Caco-2 (cell line): ENCODE data around the gene AAK1. TPM values are rescaled to one million over a fixed set of nuclear protein-coding genes. Genes with fewer than 3 reads are reported as not detected.

ENCODE experiments used
- BruUV-seq: library from RNA; stranded (reverse); fragments of 400-500 nt; replicated peaks from 2 replicates; lab custom pipeline; 2021; lab: Mats Ljungman, UMichigan
- CTCF ChIA-PET: fragments of 300-600 bp; sonication (Branson Sonifier 250); formaldehyde crosslinking; loops from one replicate; lab custom pipeline; 2022; ENCODE audit warnings: antibody characterized with exemption; lab: Charles Lee
- POLR2A ChIA-PET: fragments of 300-600 bp; sonication (Branson Sonifier 250); formaldehyde crosslinking; loops from one replicate; lab custom pipeline; 2022; ENCODE audit warnings: antibody characterized with exemption; lab: Charles Lee
- DNase-seq, 2 experiments: peaks; one replicate each; pipeline versions ENCODE4 v3.0.0 to v3.0.0-alpha.2; 2020 to 2022
- H3K27me3 ChIP-seq: replicated peaks from 2 replicates; pipeline ENCODE4 v1.6.0; 2011; ENCODE audit warnings: low read length; ENCODE audit not compliant: control insufficient read depth, insufficient read depth
- H3K36me3 ChIP-seq: 2 replicates; pipeline ENCODE4 v1.5.1; 2011; ENCODE audit warnings: low read length; ENCODE audit not compliant: control insufficient read depth, insufficient read depth
- H3K4me1 ChIP-seq: fragments of 250-450 bp; sonication (Bioruptor Pico); 2 replicates; pipeline ENCODE4 v1.5.1; 2020; ENCODE audit warnings: mild to moderate bottlenecking
- H3K4me3 ChIP-seq: 2 replicates; pipeline ENCODE4 v1.5.1; 2011; ENCODE audit warnings: low read depth, mild to moderate bottlenecking, control low read depth, low read length
- H3K9me3 ChIP-seq: fragments of 250-450 bp; sonication (Bioruptor Pico); 2 replicates; pipeline ENCODE4 v1.5.1; 2020; ENCODE audit warnings: mild to moderate bottlenecking, moderate library complexity
- H3K27ac Mint-ChIP-seq: one replicate; pipeline ENCODE4 v1.8.0; 2022; ENCODE audit warnings: mixed read lengths; ENCODE audit not compliant: unreplicated experiment
- H3K27me3 Mint-ChIP-seq: one replicate; pipeline ENCODE4 v1.8.0; 2022; ENCODE audit warnings: mixed read lengths; ENCODE audit not compliant: insufficient read depth, unreplicated experiment
- H3K36me3 Mint-ChIP-seq: one replicate; pipeline ENCODE4 v1.8.0; 2022; ENCODE audit warnings: mild to moderate bottlenecking, mixed read lengths; ENCODE audit not compliant: insufficient read depth, unreplicated experiment
- H3K4me1 Mint-ChIP-seq: one replicate; pipeline ENCODE4 v1.8.0; 2022; ENCODE audit warnings: low read depth, mixed read lengths; ENCODE audit not compliant: unreplicated experiment
- H3K4me3 Mint-ChIP-seq: one replicate; pipeline ENCODE4 v1.8.0; 2022; ENCODE audit warnings: mild to moderate bottlenecking, moderate library complexity, mixed read lengths; ENCODE audit not compliant: unreplicated experiment
- H3K9me3 Mint-ChIP-seq: one replicate; pipeline ENCODE4 v1.8.0; 2022; ENCODE audit warnings: mixed read lengths; ENCODE audit not compliant: unreplicated experiment
- CTCF ChIP-seq, 2 experiments: fragments of 200-600 bp in 1 of 2; IDR thresholded peaks; 1 replicate in 1 of 2; 2 replicates in 1 of 2; pipeline versions ENCODE4 v1.5.1 to v1.8.0; 2011 to 2022; ENCODE audit warnings: antibody characterized with exemption in 1 of 2, control low read depth in 1 of 2, inconsistent platforms in 1 of 2, low read depth in 1 of 2, low read length in 1 of 2, mild to moderate bottlenecking in 1 of 2, moderate library complexity in 1 of 2; ENCODE audit not compliant: insufficient read depth in 1 of 2, severe bottlenecking in 1 of 2, unreplicated experiment in 1 of 2
- intact Hi-C: fragments of 100-400 bp; cut with micrococcal nuclease; formaldehyde crosslinking; loops from one replicate; pipeline ENCODE4 v1.10.0; 2022; ENCODE audit not compliant: unreplicated experiment
- total RNA-seq: library from RNA; stranded (reverse); gene quantifications from 2 replicates; pipeline ENCODE4 v1.2.3, GENCODE V29; 2022

Gene AAK1
- total RNA-seq, 1 experiment from 2014 or later = 39.7 TPM

GRCh38 chr2:69453475-69454129 is 189.9 kb downstream of the AAK1 start:
- Histone ChIP-seq H3K4me1 (peaks cover 48% of the 10 kb centered on the region), H3K9me3 (no peaks in the 10 kb centered on the region), H3K36me3 (no peaks in the 10 kb centered on the region), H3K27me3 (no peaks in the 10 kb centered on the region), H3K4me3 (no peak overlapping the region)
- ChIA-PET POLR2A (no interaction called here), CTCF (no interaction called here)
- peaks cover 4% of the 10 kb centered on the region for H3K36me3 Mint-ChIP-seq
- no peak overlapping the region for H3K4me3 Mint-ChIP-seq
- no peaks in the 10 kb centered on the region for H3K9me3 Mint-ChIP-seq
- no peak for DNase-seq
- no TSS peak for BruUV-seq
- no peak overlapping the region for H3K27ac Mint-ChIP-seq
- TF ChIP-seq CTCF (IDR thresholded peaks at IDR 0.05; ENCODE audit: insufficient read depth in 1 of 2, low read depth in 1 of 2, low read length in 1 of 2, severe bottlenecking in 1 of 2, unreplicated experiment in 1 of 2) = no peak
- intact Hi-C loops = no loop called here
- H3K27me3 Mint-ChIP-seq = no peaks in the 10 kb centered on the region
- peaks cover 19% of the 10 kb centered on the region for H3K4me1 Mint-ChIP-seq

- Mint-ChIP-seq H3K9me3 (no peaks in the 10 kb centered on the region), H3K27ac (peak overlapping the region; percentile 67), H3K4me3 (no peak overlapping the region), H3K27me3 (no peaks in the 10 kb centered on the region), H3K36me3 (peaks cover 4% of the 10 kb centered on the region), H3K4me1 (peaks cover 28% of the 10 kb centered on the region)
- TF ChIP-seq CTCF (IDR thresholded peaks at IDR 0.05; ENCODE audit: insufficient read depth in 1 of 2, low read depth in 1 of 2, low read length in 1 of 2, severe bottlenecking in 1 of 2, unreplicated experiment in 1 of 2) = no peak
- peaks cover 48% of the 10 kb centered on the region for H3K4me1 ChIP-seq
- H3K4me3 ChIP-seq = no peak overlapping the region
- no peaks in the 10 kb centered on the region for H3K9me3 ChIP-seq
- BruUV-seq = no TSS peak
- no peaks in the 10 kb centered on the region for H3K27me3 ChIP-seq
- no peaks in the 10 kb centered on the region for H3K36me3 ChIP-seq
- POLR2A ChIA-PET = no interaction called here
- DNase-seq = no peak
- intact Hi-C loops = no loop called here
- CTCF ChIA-PET = no interaction called here
These were observed 190.9 kb downstream of the AAK1 start for GRCh38 chr2:69452687-69453086.

GRCh38 chr2:69450735-69451416 is 192.7 kb downstream of the AAK1 start:
- Histone ChIP-seq H3K4me1 (peaks cover 48% of the 10 kb centered on the region), H3K27me3 (no peaks in the 10 kb centered on the region), H3K9me3 (no peaks in the 10 kb centered on the region), H3K4me3 (no peak overlapping the region), H3K36me3 (no peaks in the 10 kb centered on the region)
- peaks cover 4% of the 10 kb centered on the region for H3K36me3 Mint-ChIP-seq
- no TSS peak for BruUV-seq
- POLR2A ChIA-PET = interaction anchor here (1.3 kb wide), 1 partner anchor 14 kb away, joined by 16 read pairs; the partner anchor contains the start of gene NFU1
- CTCF ChIA-PET = interaction anchor here (1.1 kb wide), 1 partner anchor 14 kb away, joined by 11 read pairs; the partner anchor contains the start of gene NFU1
- peak overlapping the region; percentile 20 for H3K27ac Mint-ChIP-seq
- no peaks in the 10 kb centered on the region for H3K9me3 Mint-ChIP-seq
- DNase-seq = peak; percentile 60 to 76
- intact Hi-C loops = no loop called here
- TF ChIP-seq CTCF (IDR thresholded peaks at IDR 0.05; ENCODE audit: insufficient read depth in 1 of 2, low read depth in 1 of 2, low read length in 1 of 2, severe bottlenecking in 1 of 2, unreplicated experiment in 1 of 2) = no peak
- peaks cover 30% of the 10 kb centered on the region for H3K4me1 Mint-ChIP-seq
- H3K4me3 Mint-ChIP-seq = peak overlapping the region; percentile 3
- H3K27me3 Mint-ChIP-seq = no peaks in the 10 kb centered on the region
